HepG2 (cell line): ENCODE measurements around the gene SMG7. TPM values are rescaled to one million over a fixed set of nuclear protein-coding genes. Genes with fewer than 3 reads are reported as not detected.

Experiments used
- ATAC-seq: fragments of 200-7000 bp; cut with Tn5 transposase; 3 replicates; pipeline ENCODE4 v1.9.1; 2020; ENCODE audit warnings: mild to moderate bottlenecking, moderate library complexity
- BruUV-seq: library from RNA; stranded (reverse); fragments of 400-500 nt; replicated peaks from 2 replicates; lab custom pipeline; 2021; lab: Mats Ljungman, UMichigan
- CTCF ChIA-PET: fragments of 300-600 bp; formaldehyde crosslinking; extraction: SDS; loops from one replicate; lab custom pipeline; 2021; ENCODE audit warnings: low total read pairs, inconsistent platforms, low intra/inter-chr PET ratio; lab: Yijun Ruan, JAX
- POLR2A ChIA-PET: fragments of 350-600 bp; sonication (Branson Sonifier 250); formaldehyde crosslinking; loops from one replicate; lab custom pipeline; 2020; ENCODE audit warnings: antibody characterized with exemption, inconsistent platforms; lab: Yijun Ruan, JAX
- DNase-seq: peaks from one replicate; pipeline ENCODE4 v3.0.0-alpha.2; 2015; ENCODE audit warnings: low spot score
- FAIRE-seq: peaks from 3 replicates; lab custom pipeline; 2011; peaks lifted over from hg19 to GRCh38; lab: Jason Lieb, UNC
- H2AFZ ChIP-seq: one replicate; pipeline ENCODE4 v1.6.1; 2011; ENCODE audit warnings: low read length, inconsistent platforms
- H3K27ac ChIP-seq: fragments of 300-600 bp; 3 replicates; pipeline ENCODE4 v1.8.0; 2011; ENCODE audit warnings: mixed run types, mild to moderate bottlenecking, mixed read lengths, low read length, inconsistent platforms; ENCODE audit not compliant: insufficient read depth; ENCODE audit errors: extremely low read length
- H3K27me3 ChIP-seq, 2 experiments: fragments of 200-600 bp in 1 of 2; 2 replicates in 1 of 2; 3 replicates in 1 of 2; pipeline versions ENCODE4 v1.6.0 to v1.8.0; 2011; ENCODE audit warnings: low read length in 2 of 2, mild to moderate bottlenecking in 2 of 2, moderate library complexity in 2 of 2, inconsistent platforms in 1 of 2; ENCODE audit not compliant: insufficient read depth in 2 of 2, control insufficient read depth in 1 of 2
- H3K36me3 ChIP-seq, 2 experiments: fragments of 200-600 bp in 1 of 2; replicated peaks in 1 of 2; 2 replicates in 1 of 2; 3 replicates in 1 of 2; pipeline versions ENCODE4 v1.5.1 to v1.8.0; 2011; ENCODE audit warnings: low read length in 2 of 2, inconsistent platforms in 1 of 2; ENCODE audit not compliant: insufficient read depth in 2 of 2, control insufficient read depth in 1 of 2
- H3K4me1 ChIP-seq: 2 replicates; pipeline ENCODE4 v1.5.1; 2012; ENCODE audit warnings: low read length, inconsistent platforms; ENCODE audit not compliant: insufficient read depth
- H3K4me2 ChIP-seq: 2 replicates; pipeline ENCODE4 v1.6.0; 2011; ENCODE audit warnings: low read depth, low read length, inconsistent platforms
- H3K4me3 ChIP-seq, 3 experiments: fragments of 200-600 bp in 1 of 3; sonication (generic), shearing (Covaris generic) in 1 of 3; replicated peaks in 1 of 3; 2 replicates each; pipeline ENCODE4 v1.5.1; 2011 to 2016; ENCODE audit warnings: low read length in 3 of 3, inconsistent platforms in 2 of 3, low read depth in 2 of 3, mild to moderate bottlenecking in 2 of 3, control low read depth in 1 of 3, mixed read lengths in 1 of 3; ENCODE audit not compliant: insufficient read depth in 1 of 3
- H3K79me2 ChIP-seq: one replicate; pipeline ENCODE4 v1.6.1; 2011; ENCODE audit warnings: low read length, inconsistent platforms; ENCODE audit not compliant: insufficient read depth
- H3K9ac ChIP-seq: 2 replicates; pipeline ENCODE4 v1.6.0; 2011; ENCODE audit warnings: mild to moderate bottlenecking, low read depth, low read length, inconsistent platforms; ENCODE audit not compliant: insufficient read depth
- H3K9me3 ChIP-seq: 2 replicates; pipeline ENCODE4 v1.5.1; 2012; ENCODE audit warnings: mild to moderate bottlenecking, low read length
- H4K20me1 ChIP-seq: 2 replicates; pipeline ENCODE4 v1.6.0; 2011; ENCODE audit warnings: inconsistent platforms, mild to moderate bottlenecking, low read length, moderate library complexity; ENCODE audit not compliant: insufficient read depth
- HNRNPK ChIP-seq: fragments of 200-400 bp; formaldehyde crosslinking; IDR thresholded peaks from 2 replicates; pipeline ENCODE4 v1.6.1; 2018; ENCODE audit warnings: low read length, low read depth, moderate library complexity, mild to moderate bottlenecking; ENCODE audit not compliant: poor library complexity, severe bottlenecking
- RXRA ChIP-seq: sonication (generic); formaldehyde crosslinking; IDR thresholded peaks from 2 replicates; pipeline ENCODE4 v1.5.1; 2020; ENCODE audit warnings: missing genetic modification reagents
- TAF15 ChIP-seq: fragments of 200-400 bp; formaldehyde crosslinking; IDR thresholded peaks from one replicate; pipeline ENCODE4 v1.6.1; 2018; ENCODE audit warnings: mild to moderate bottlenecking, low read depth, low read length; ENCODE audit not compliant: poor library complexity, severe bottlenecking
- TCF7 ChIP-seq: sonication (generic); IDR thresholded peaks from 2 replicates; pipeline ENCODE4 v1.6.1; 2016; ENCODE audit warnings: antibody characterized with exemption, low read depth
- TCF7L2 ChIP-seq: IDR thresholded peaks from 2 replicates; pipeline ENCODE4 v1.6.1; 2011; ENCODE audit warnings: mild to moderate bottlenecking, low read depth, low read length, moderate library complexity
- ZNF292 ChIP-seq: sonication (generic); formaldehyde crosslinking; IDR thresholded peaks from 2 replicates; pipeline ENCODE4 v1.8.1; 2022; ENCODE audit warnings: mild to moderate bottlenecking, low read depth, missing genetic modification reagents, borderline replicate concordance
- ZNF563 ChIP-seq: sonication (generic); formaldehyde crosslinking; IDR thresholded peaks from 2 replicates; pipeline ENCODE4 v1.8.0; 2022; ENCODE audit warnings: mild to moderate bottlenecking, moderate library complexity, missing genetic modification reagents
- WGBS: methylation state at CpG from one replicate; pipeline ENCODE4 v1.1.6; 2017; ENCODE audit warnings: low lambda C conversion rate; 5-methylcytosine and 5-hydroxymethylcytosine counted together
- in situ Hi-C: cut with HindIII; loops from 2 replicates; pipeline ENCODE4 v1.10.0; 2017; ENCODE audit warnings: low pct_unique_long_range_greater_than_20kb; ENCODE audit not compliant: extremely low pct_ligation_motif_present
- intact Hi-C: fragments of 100-400 bp; cut with micrococcal nuclease; formaldehyde crosslinking; loops from one replicate; pipeline ENCODE4 v1.10.0; 2022; ENCODE audit not compliant: unreplicated experiment
- polyA plus RNA-seq, 8 experiments: library from polyadenylated mRNA; depleted of rRNA in 3 of 8; stranded (reverse) in 7 of 8; unstranded in 1 of 8; fragments of >200 nt; fragmentation: Illumina TruSeq in 4 of 8; extraction: Trizol in 4 of 8; gene quantifications; 2 replicates each; pipeline versions ENCODE4 v1.2.1 to v1.2.3, GENCODE V29; 2011 to 2016; ENCODE audit warnings: low read depth in 4 of 8, missing spikeins in 1 of 8, mixed read lengths in 1 of 8; ENCODE audit not compliant: insufficient read depth in 1 of 8
- total RNA-seq, 5 experiments: library from RNA; depleted of rRNA; stranded (reverse); fragments of >200 nt; fragmentation: Illumina TruSeq; extraction: Trizol; gene quantifications; 2 replicates each; pipeline ENCODE4 v1.2.3, GENCODE V29; 2016; ENCODE audit warnings: low read depth in 1 of 5
- TF ChIP-seq, protein P1 (sequence below): sonication (generic); formaldehyde crosslinking; IDR thresholded peaks from 2 replicates; pipeline ENCODE4 v1.8.1; 2022; ENCODE audit warnings: mild to moderate bottlenecking, missing genetic modification reagents
- TF ChIP-seq, protein P2 (sequence below): sonication (generic); formaldehyde crosslinking; IDR thresholded peaks from 2 replicates; pipeline ENCODE4 v1.5.0; 2020; ENCODE audit warnings: missing genetic modification reagents, mild to moderate bottlenecking, borderline replicate concordance

The SMG7 gene
- total and polyA plus RNA-seq, 2 of the 13 experiments (the other 11 are each of a cell fraction or from before 2014, with no cell fraction given) = 14.9 to 27.9 TPM

DNA sequence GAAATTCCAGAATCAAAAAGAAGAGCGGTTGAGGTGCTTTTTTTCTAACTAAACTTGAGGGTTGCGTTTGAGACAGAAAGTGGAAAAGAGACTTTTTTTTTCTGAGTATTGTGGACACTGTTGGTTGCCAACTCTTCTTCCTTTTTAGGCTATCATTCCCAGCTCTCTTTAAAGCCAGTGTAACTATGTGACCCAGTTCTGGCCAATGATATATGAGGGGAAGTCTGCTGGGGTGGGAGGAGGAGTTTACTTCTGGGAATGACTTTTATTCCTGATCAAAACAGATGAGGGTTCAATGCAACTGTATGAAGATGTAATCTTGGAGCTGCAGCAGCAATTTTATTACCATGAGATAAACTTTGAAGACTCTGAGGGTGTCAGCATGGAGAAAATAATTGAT, 36.8 kb upstream of the SMG7 start:
- BruUV-seq = no TSS peak
- intact Hi-C loops = no loop called here
- H3K9ac ChIP-seq = no peak overlapping the region
- in situ Hi-C loops = no loop called here
- no peaks in the 10 kb centered on the region for H4K20me1 ChIP-seq
- no peaks in the 10 kb centered on the region for H3K36me3 ChIP-seq
- no peak for ATAC-seq
- H3K27me3 ChIP-seq = no peaks in the 10 kb centered on the region
- no peak for FAIRE-seq
- H3K4me2 ChIP-seq = no peak overlapping the region
- no peak overlapping the region for H2AFZ ChIP-seq
- ChIA-PET POLR2A (no interaction called here), CTCF (no interaction called here)
- WGBS = 75% methylated on average over 2 of the region's 2 CpGs
- TF ChIP-seq TCF7 = no peak
- TF ChIP-seq, protein P1, sequence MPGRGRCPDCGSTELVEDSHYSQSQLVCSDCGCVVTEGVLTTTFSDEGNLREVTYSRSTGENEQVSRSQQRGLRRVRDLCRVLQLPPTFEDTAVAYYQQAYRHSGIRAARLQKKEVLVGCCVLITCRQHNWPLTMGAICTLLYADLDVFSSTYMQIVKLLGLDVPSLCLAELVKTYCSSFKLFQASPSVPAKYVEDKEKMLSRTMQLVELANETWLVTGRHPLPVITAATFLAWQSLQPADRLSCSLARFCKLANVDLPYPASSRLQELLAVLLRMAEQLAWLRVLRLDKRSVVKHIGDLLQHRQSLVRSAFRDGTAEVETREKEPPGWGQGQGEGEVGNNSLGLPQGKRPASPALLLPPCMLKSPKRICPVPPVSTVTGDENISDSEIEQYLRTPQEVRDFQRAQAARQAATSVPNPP (CRISPR knock-in tag) = no peak
- TF ChIP-seq ZNF292 (CRISPR knock-in tag) = no peak
- no peak for TF ChIP-seq TAF15
- TF ChIP-seq, protein P2, sequence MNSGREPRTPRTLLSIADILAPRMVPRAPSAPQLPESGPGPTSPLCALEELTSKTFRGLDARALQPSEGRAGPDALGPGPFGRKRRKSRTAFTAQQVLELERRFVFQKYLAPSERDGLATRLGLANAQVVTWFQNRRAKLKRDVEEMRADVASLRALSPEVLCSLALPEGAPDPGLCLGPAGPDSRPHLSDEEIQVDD = no peak
- no peak for TF ChIP-seq RXRA
- TF ChIP-seq ZNF563 (CRISPR knock-in tag) = no peak
- H3K4me1 ChIP-seq = no peaks in the 10 kb centered on the region
- no peaks in the 10 kb centered on the region for H3K79me2 ChIP-seq
- no peak overlapping the region for H3K27ac ChIP-seq
- no peak overlapping the region for H3K4me3 ChIP-seq
- DNase-seq = no peak
- H3K9me3 ChIP-seq = no peaks in the 10 kb centered on the region

DNA sequence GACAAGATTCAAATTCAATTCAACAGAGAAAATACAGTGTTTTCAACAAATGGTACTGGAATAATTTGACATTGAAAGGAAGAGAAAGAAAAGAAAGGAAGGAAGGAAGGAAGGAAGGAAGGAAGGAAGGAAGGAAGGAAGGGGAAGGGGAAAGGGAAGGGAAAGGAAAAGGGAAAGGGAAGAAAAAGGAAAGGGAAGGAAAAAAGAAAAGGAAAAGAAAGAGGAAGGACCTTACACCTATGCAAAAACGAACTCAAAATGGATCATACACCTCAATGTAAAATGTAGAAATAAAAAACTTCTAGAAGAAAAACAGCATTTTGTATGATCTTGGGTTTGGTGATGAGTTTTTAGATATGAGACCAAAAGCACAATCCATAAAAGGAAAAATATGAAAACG, 34.2 kb upstream of the SMG7 start:
- ChIA-PET CTCF (no interaction called here), POLR2A (no interaction called here)
- no peak overlapping the region for H3K4me3 ChIP-seq
- H3K9me3 ChIP-seq = no peaks in the 10 kb centered on the region
- no TSS peak for BruUV-seq
- DNase-seq (no peak), ATAC-seq (no peak), FAIRE-seq (no peak)
- no peaks in the 10 kb centered on the region for H3K79me2 ChIP-seq
- H3K4me1 ChIP-seq = no peaks in the 10 kb centered on the region
- H3K4me2 ChIP-seq = no peak overlapping the region
- no peak overlapping the region for H3K27ac ChIP-seq
- H3K9ac ChIP-seq = no peak overlapping the region
- TF ChIP-seq TCF7L2 = no peak
- TF ChIP-seq HNRNPK = peak; percentile 70
- WGBS = 0% methylated on average over 2 of the region's 2 CpGs
- peaks cover 0 to 9% of the 10 kb centered on the region in 2 experiments; a peak in 2 of 5 replicates for H3K27me3 ChIP-seq
- no peaks in the 10 kb centered on the region for H3K36me3 ChIP-seq
- no peak overlapping the region for H2AFZ ChIP-seq
- H4K20me1 ChIP-seq = no peaks in the 10 kb centered on the region
- in situ Hi-C loops (no loop called here), intact Hi-C loops (no loop called here)
